Peyer's patch (tissue), 4 donors: Measurements from ENCODE around the gene PCMT1.

Source experiments
- CTCF ChIP-seq, 6 experiments: fragments of 450-650 bp in 4 of 6; fragments of 200-600 bp in 2 of 6; sonication (generic) in 1 of 6; IDR thresholded peaks; one replicate each; pipeline ENCODE4 v1.5.1; 2017 to 2019; ENCODE audit warnings: antibody characterized with exemption in 6 of 6, mild to moderate bottlenecking in 3 of 6, moderate library complexity in 1 of 6
- POLR2A ChIP-seq, 2 donors: fragments of 450-650 bp; IDR thresholded peaks; one replicate each; pipeline ENCODE4 v1.5.1; 2017; ENCODE audit warnings: antibody characterized with exemption in 2 of 2, mild to moderate bottlenecking in 2 of 2, moderate library complexity in 2 of 2

GRCh38 chr6:149855040-149855654 lies 105.6 kb downstream of the PCMT1 start:
- TF ChIP-seq CTCF (IDR thresholded peaks at IDR 0.05), result no peak
- TF ChIP-seq POLR2A (IDR thresholded peaks at IDR 0.05), result no peak
